ENCODE data around the gene KRTAP10-5. TPM values are rescaled to one million over a fixed set of nuclear protein-coding genes. Genes with fewer than 3 reads are reported as not detected.

Gene KRTAP10-5, protein sequence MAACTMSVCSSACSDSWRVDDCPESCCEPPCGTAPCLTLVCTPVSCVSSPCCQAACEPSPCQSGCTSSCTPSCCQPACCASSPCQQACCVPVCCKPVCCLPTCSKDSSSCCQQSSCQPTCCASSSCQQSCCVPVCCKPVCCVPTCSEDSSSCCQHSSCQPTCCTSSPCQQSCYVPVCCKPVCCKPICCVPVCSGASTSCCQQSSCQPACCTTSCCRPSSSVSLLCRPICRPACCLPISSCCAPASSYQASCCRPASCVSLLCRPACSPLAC
- not detected in 2 replicates for total RNA-seq

DNA sequence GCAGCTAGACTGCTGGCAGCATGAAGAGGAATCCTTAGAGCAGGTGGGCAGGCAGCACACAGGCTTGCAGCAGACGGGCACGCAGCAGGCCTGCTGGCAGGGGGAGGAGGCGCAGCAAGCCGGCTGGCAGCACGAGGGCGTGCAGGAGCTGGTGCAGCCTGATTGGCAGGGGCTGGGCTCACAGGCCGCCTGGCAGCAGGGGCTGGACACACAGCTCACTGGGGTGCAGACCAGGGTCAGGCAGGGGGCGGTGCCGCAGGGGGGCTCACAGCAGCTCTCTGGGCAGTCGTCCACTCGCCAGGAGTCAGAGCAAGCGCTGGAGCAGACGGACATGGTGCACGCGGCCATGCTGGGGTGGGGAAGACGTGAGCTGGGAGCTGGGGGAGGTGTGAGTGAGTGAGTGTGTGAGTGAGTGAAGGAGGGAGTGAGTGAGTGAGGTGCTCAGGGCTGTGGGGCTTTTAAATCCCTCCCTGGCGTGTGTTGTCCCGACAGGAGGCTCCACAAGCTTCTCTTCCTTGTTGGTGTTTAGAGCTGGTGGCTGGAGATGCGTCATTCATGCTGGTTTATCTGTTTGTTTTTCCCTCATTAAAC lies at the start of gene KRTAP10-5:
Gene KRTAP10-5, minus strand, starts transcription at position 374 of the 591 bp plus-strand sequence. Its CDS starts 26 bp downstream, at position 348.

DNA sequence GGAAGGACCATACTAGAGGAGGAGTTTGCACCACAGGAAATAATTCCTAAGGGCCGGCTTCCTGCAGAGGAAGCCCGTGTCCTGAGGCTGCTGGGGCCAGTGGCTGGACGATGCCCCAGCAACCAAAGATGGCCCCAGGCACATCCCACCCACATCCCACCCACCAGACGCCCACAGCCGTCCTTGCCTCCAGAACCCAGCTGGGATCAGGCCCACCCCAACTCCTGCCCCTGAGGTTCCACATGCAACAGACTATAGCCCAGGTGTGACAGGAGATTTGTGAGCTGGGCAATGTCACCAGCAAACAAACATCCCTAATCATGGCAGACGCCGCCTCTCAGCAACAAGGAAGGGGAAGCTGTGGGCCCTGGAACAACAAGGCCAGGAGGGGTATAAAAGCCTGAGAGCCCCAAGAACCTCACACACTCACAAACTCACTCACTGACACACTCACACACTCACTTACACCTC lies 46.3 kb upstream of the KRTAP10-5 start, which contains the start of gene KRTAP10-9:
Gene KRTAP10-9, plus strand, starts transcription at position 421 of the 471 bp plus-strand sequence. CDS start 79 bp downstream, outside the sequence.

DNA sequence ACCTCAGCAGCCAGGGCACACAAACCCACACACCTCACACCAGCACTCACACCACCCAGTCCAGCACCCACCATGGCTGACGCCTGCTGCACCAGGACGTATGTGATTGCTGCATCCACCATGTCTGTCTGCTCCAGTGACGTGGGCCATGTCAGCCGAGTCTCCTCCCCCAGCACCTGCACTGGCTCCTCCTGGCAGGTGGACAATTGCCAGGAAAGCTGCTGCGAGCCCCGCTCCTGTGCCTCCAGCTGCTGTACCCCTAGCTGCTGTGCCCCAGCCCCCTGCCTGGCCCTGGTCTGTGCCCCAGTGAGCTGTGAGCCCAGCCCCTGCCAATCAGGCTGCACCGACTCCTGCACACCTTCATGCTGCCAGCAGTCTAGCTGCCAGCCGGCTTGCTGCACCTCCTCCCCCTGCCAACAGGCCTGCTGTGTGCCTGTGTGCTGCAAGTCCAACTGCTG lies 31.7 kb upstream of the KRTAP10-5 start, which contains the start of gene KRTAP10-8:
Gene KRTAP10-8, plus strand, starts transcription at position 51 of the 458 bp plus-strand sequence. Its CDS starts 22 bp downstream, at position 73.

DNA sequence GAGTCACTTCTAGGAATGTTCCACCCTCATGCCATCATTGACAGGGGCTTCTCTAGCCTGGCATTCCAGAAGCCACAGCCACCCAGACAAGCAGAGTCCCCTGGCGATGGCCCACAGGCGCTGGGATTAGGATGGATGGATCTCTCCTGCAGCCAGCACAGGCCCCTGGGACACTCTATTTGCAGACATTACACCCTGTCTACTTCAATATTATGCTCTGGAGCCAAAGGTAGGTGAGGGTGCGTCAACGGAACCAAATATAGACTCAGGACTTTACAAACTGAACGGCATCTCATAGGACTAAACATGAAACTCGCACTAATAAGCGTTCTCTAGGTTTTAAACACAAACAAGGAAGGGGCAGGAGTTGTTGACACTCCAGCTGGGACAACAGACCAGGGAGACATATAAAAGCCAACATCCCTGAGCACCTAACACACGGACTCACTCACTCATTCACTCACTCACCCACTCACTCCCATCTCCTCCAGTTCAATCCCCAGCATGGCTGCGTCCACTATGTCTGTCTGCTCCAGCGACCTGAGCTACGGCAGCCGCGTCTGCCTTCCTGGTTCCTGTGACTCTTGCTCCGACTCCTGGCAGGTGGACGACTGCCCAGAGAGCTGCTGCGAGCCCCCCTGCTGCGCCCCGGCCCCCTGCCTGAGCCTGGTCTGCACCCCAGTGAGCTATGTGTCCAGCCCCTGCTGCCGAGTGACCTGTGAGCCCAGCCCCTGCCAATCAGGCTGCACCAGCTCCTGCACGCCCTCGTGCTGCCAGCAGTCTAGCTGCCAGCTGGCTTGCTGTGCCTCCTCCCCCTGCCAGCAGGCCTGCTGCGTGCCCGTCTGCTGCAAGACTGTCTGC lies 19.9 kb upstream of the KRTAP10-5 start, which contains the start of gene KRTAP10-7:
Gene KRTAP10-7, plus strand, starts transcription at position 480 of the 861 bp plus-strand sequence. Its CDS starts 25 bp downstream, at position 505.

DNA sequence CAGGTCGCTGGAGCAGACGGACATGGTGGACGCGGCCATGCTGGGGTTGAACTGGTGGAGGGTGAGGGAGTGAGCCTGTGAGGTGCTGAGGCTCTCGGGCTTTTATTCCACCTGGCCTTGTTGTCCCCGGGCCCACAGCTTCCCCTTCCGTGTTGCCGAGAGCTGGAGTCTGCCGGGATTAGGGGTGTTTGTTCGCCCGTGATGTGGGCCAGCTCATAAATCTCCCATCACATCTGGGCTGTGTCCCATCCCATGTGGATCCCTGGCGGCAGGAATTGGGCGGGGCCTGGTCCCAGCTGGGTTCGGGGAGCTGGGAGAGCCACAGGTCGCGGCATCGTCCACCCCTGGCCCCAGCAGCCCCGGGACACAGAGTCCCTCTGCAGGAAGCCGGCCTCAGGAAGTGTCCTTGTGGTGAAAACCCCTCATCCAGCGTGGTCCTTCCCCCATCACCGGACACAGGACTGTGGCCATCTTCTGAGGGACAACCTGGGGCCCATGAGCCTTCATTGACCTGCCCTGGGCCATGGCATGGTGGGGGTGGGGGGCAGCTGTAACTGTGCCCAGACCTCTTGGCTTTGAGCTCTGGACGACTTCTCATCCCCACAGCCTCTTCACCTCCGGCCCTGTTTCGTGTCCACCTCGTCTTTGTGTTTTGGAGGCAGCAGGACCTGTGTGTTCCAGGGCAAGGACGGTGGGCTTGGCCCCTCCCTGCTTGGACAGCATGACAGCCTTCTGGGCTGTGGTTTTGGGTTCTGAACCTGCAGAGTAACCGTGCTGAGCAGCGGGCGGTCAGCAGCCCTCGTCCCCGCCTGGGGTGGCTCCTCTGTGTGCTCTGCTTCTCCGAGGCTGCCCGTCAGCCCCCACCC lies 12.3 kb upstream of the KRTAP10-5 start, which contains the start of gene KRTAP10-6:
Gene KRTAP10-6, minus strand, starts transcription at position 60 of the 866 bp plus-strand sequence. Its CDS starts 21 bp downstream, at position 39.

DNA sequence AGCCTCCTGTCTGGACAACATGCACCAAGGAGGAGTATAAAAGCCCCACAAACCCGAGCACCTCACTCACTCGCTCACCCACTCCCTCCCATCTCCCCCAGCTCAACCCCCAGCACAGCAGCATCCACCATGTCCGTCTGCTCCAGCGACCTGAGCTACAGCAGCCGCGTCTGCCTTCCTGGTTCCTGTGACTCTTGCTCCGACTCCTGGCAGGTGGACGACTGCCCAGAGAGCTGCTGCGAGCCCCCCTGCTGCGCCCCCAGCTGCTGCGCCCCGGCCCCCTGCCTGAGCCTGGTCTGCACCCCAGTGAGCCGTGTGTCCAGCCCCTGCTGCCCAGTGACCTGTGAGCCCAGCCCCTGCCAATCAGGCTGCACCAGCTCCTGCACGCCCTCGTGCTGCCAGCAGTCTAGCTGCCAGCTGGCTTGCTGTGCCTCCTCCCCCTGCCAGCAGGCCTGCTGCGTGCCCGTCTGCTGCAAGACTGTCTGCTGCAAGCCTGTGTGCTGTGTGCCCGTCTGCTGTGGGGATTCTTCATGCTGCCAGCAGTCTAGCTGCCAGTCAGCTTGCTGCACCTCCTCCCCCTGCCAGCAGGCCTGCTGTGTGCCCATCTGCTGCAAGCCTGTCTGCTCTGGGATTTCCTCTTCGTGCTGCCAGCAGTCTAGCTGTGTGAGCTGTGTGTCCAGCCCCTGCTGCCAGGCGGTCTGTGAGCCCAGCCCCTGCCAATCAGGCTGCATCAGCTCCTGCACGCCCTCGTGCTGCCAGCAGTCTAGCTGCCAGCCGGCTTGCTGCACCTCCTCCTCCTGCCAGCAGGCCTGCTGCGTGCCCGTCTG lies 6.6 kb downstream of the KRTAP10-5 start, which contains the start of gene KRTAP10-4:
Gene KRTAP10-4, plus strand, starts transcription at position 100 of the 827 bp plus-strand sequence. Its CDS starts 30 bp downstream, at position 130.

DNA sequence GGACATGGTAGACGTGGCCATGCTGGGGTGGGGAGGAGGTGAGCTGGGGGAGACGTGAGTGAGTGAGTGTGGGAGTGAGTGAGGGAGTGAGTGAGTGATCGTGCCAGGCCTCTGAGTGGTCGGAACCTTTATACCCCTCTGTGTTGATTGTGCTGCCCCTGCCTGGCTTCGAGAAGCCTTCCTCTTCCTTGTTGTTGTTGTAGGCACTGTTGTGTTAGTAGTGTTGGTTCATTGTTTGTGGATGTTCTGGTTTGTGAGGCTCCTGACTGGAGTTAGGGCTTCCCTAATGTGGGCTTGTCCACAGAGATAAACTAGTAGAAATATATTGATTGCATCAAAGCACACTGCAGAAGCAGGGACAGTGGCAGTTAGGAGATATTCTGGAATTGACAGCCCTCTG lies 21.7 kb downstream of the KRTAP10-5 start, which contains the start of gene KRTAP10-3:
Gene KRTAP10-3, minus strand, starts transcription at position 101 of the 400 bp plus-strand sequence. Its CDS starts 80 bp downstream, at position 21.

DNA sequence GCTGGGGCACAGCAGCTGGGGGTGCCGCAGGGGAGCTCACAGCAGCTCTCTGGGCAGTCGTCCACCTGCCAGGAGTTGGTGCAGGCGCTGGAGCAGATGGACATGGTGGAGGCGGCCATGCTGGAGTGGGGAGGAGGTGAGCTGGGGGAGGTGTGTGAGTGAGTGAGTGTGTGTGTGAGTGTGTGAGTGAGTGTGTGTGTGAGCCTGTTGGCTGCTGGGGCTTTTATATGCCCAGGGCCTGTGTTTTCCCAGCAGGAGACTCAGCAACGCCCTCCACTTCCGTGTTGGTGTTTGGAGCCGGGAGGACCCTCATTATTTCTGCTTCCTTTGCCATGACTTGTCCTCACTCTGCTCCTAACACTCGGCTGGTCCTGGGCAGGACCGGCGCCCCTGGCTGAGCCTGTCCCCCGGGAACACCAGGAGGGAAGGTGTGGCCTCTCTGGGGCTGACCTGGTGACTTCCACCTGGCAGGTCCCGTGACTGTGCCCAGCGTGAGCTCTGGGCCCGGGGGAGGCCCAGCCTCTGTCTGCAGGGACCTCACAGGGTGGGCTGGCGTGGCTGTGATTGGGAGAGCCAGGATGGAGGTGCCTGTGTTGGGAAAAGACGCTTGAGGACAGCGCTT lies 29.0 kb downstream of the KRTAP10-5 start, which contains the start of gene KRTAP10-2:
Gene KRTAP10-2, minus strand, starts transcription at position 166 of the 622 bp plus-strand sequence. Its CDS starts 47 bp downstream, at position 119.

DNA sequence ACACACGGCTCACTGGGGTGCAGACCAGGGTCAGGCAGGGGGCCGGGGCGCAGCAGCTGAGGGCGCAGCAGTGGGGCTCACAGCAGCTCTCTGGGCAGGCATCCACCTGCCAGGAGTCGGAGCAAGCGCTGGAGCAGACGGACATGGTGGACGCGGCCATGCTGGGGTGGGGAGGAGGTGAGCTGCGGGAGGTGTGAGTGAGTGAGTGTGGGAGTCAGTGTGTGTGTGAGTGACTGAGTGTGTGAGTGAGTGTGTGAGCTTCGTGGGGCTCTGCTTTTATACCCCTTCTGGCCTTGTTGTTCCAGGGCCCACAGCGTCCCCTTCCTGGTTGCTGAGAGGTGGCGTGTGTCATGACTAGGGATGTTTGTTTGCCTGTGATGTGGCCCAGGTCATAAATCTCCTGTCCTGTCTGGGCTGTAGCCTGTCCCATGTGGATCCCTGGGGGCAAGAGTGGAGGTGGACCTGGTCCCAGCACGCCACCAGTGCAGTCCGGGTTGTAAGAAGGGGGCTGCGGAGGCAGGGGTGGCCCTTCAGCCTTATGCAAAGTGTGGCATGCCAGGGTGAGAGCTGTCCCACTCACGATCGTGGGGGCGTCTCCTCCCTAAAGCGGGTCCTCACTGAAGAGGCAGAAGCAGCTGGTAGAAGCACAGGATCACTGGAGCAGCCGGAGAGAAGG lies 40.3 kb downstream of the KRTAP10-5 start, which contains the start of gene KRTAP10-1:
Gene KRTAP10-1, minus strand, starts transcription at position 205 of the 676 bp plus-strand sequence. Its CDS starts 45 bp downstream, at position 160.

Other genes with a start within 250 kb of the KRTAP10-5 start
- gene CFAP410, start 241.2 kb downstream of the KRTAP10-5 start, total RNA-seq = 8.0 and 12.0 TPM in 2 replicates
- gene TRPM2, start 227.0 kb downstream of the KRTAP10-5 start, total RNA-seq = not detected in 2 replicates
- 0.60 and 1.1 TPM in 2 replicates for gene LRRC3, start 125.1 kb downstream of the KRTAP10-5 start, total RNA-seq
- gene KRTAP10-1, start 40.4 kb downstream of the KRTAP10-5 start, total RNA-seq = not detected in 2 replicates
- not detected in 2 replicates for gene KRTAP10-2, start 29.1 kb downstream of the KRTAP10-5 start, total RNA-seq
- not detected in 2 replicates for gene KRTAP10-3, start 21.8 kb downstream of the KRTAP10-5 start, total RNA-seq
- not detected in 2 replicates for gene KRTAP10-4, start 6.9 kb downstream of the KRTAP10-5 start, total RNA-seq
- gene KRTAP10-6, start 11.9 kb upstream of the KRTAP10-5 start, total RNA-seq = not detected in 2 replicates
- gene KRTAP10-7, start 20.0 kb upstream of the KRTAP10-5 start, total RNA-seq = not detected in 2 replicates
- not detected in 2 replicates for gene KRTAP10-8, start 31.5 kb upstream of the KRTAP10-5 start, total RNA-seq
- gene KRTAP10-9, start 46.5 kb upstream of the KRTAP10-5 start, total RNA-seq = not detected in 2 replicates
- gene KRTAP10-10, start 56.8 kb upstream of the KRTAP10-5 start, total RNA-seq = not detected in 2 replicates
- gene KRTAP10-11, start 65.8 kb upstream of the KRTAP10-5 start, total RNA-seq = not detected in 2 replicates
- not detected in 2 replicates for gene KRTAP12-4, start 74.1 kb upstream of the KRTAP10-5 start, total RNA-seq
- gene KRTAP12-3, start 77.3 kb upstream of the KRTAP10-5 start, total RNA-seq = not detected in 2 replicates
- not detected in 2 replicates for gene KRTAP12-2, start 86.3 kb upstream of the KRTAP10-5 start, total RNA-seq
- gene KRTAP12-1, start 101.6 kb upstream of the KRTAP10-5 start, total RNA-seq = not detected in 2 replicates
- gene KRTAP10-12, start 116.6 kb upstream of the KRTAP10-5 start, total RNA-seq = not detected in 2 replicates
- gene TSPEAR, start 131.0 kb upstream of the KRTAP10-5 start, total RNA-seq = not detected in 2 replicates
- 39.3 and 43.9 TPM in 2 replicates for gene UBE2G2, start 221.2 kb upstream of the KRTAP10-5 start, total RNA-seq
- 74.9 and 75.6 TPM in 2 replicates for gene SUMO3, start 237.5 kb upstream of the KRTAP10-5 start, total RNA-seq